GM12891 (cell line): ENCODE measurements around the gene RLN1. TPM values are rescaled to one million over a fixed set of nuclear protein-coding genes. Genes with fewer than 3 reads are reported as not detected.
"Not testable (repeated sequence)": the region's sequence is repeated elsewhere in the genome, so short reads cannot be mapped to it uniquely, and the experiment has no call there.

ENCODE experiments used
- DNase-seq: peaks from one replicate; pipeline ENCODE4 v3.0.0; 2011; ENCODE audit warnings: low spot score; ENCODE audit not compliant: insufficient read length
- FAIRE-seq: peaks from 2 replicates; lab custom pipeline; 2011; peaks lifted over from hg19 to GRCh38; lab: Jason Lieb, UNC
- PAX5 ChIP-seq: IDR thresholded peaks from 2 replicates; pipeline ENCODE4 v1.6.1; 2011; ENCODE audit warnings: low read length, moderate library complexity, mild to moderate bottlenecking; ENCODE audit not compliant: insufficient read depth, severe bottlenecking
- POLR2A ChIP-seq: IDR thresholded peaks from 2 replicates; pipeline ENCODE4 v1.6.1; 2011; ENCODE audit warnings: low read depth, low read length, control low read depth
- POLR2AphosphoS5 ChIP-seq: IDR thresholded peaks from 2 replicates; pipeline ENCODE4 v1.6.1; 2011; ENCODE audit warnings: low read depth, low read length, control low read depth
- POU2F2 ChIP-seq: IDR thresholded peaks from 2 replicates; pipeline ENCODE4 v1.6.1; 2011; ENCODE audit warnings: low read depth, mild to moderate bottlenecking, control low read depth, low read length, moderate library complexity
- SPI1 ChIP-seq: IDR thresholded peaks from 2 replicates; pipeline ENCODE4 v1.6.1; 2011; ENCODE audit warnings: low read depth, low read length, control low read depth
- TAF1 ChIP-seq: IDR thresholded peaks from 2 replicates; pipeline ENCODE4 v1.6.1; 2011; ENCODE audit warnings: low read depth, low read length, control low read depth
- polyA plus RNA-seq: library from polyadenylated mRNA; unstranded; fragments of >200 nt; gene quantifications from one replicate; pipeline ENCODE4 v1.2.1, GENCODE V29; 2012; ENCODE audit warnings: low read depth, missing spikeins, inconsistent platforms; ENCODE audit not compliant: missing spikeins

RLN1 gene
- polyA plus RNA-seq: 0.55 TPM

GRCh38 chr9:5338992-5339981 lies at the start of gene RLN1:
Gene RLN1 (minus strand): TSS chr9:5339876. CDS start chr9:5339746, 130 bp downstream.
- DNase-seq: not testable (repeated sequence)
- peak; percentile 100 for FAIRE-seq

GRCh38 chr9:5389109-5389732 lies 49.5 kb upstream of the RLN1 start:
- FAIRE-seq: peak; percentile 85
- TF ChIP-seq POLR2A: no peak
- no peak for TF ChIP-seq PAX5
- TF ChIP-seq TAF1: no peak
- TF ChIP-seq POLR2AphosphoS5: no peak
- TF ChIP-seq SPI1: no peak
- TF ChIP-seq POU2F2: no peak

GRCh38 chr9:5388026-5388819 lies 48.5 kb upstream of the RLN1 start:
- DNase-seq (no peak), FAIRE-seq (no peak)
- no peak for TF ChIP-seq POLR2AphosphoS5
- TF ChIP-seq SPI1: 0 out of 2 replicates have a peak, but pooled peaks have one; percentile 12

More at GRCh38 chr9:5389109-5389732, 49.5 kb upstream of the RLN1 start:
- DNase-seq: no peak

GRCh38 chr9:5384436-5384835 lies 44.8 kb upstream of the RLN1 start:
- TF ChIP-seq PAX5: no peak
- TF ChIP-seq TAF1: no peak
- TF ChIP-seq POLR2AphosphoS5: no peak
- no peak for TF ChIP-seq POLR2A
- no peak for TF ChIP-seq SPI1
- TF ChIP-seq POU2F2: no peak
- DNase-seq (no peak), FAIRE-seq (no peak)

- no peak for DNase-seq
- peak; percentile 71 for FAIRE-seq
- no peak for TF ChIP-seq PAX5
- no peak for TF ChIP-seq SPI1
- no peak for TF ChIP-seq POLR2AphosphoS5
- peak; percentile 53 for TF ChIP-seq POU2F2
- TF ChIP-seq POLR2A: no peak
- no peak for TF ChIP-seq TAF1
These were observed 42.8 kb upstream of the RLN1 start for GRCh38 chr9:5382479-5382878.

- peak; percentile 38 for FAIRE-seq
- TF ChIP-seq POLR2A (no peak), POU2F2 (no peak), SPI1 (no peak), POLR2AphosphoS5 (no peak), TAF1 (no peak), PAX5 (no peak)
- DNase-seq: no peak
These were observed 36.3 kb upstream of the RLN1 start for GRCh38 chr9:5375790-5376477.

- DNase-seq (no peak), FAIRE-seq (no peak)
- TF ChIP-seq SPI1 (peak; percentile 32; the same call in 1 of the 2 replicates), PAX5 (no peak)
These were observed 35.4 kb upstream of the RLN1 start for GRCh38 chr9:5375091-5375490.

GRCh38 chr9:5364294-5365024 lies 24.8 kb upstream of the RLN1 start:
- TF ChIP-seq POU2F2: no peak
- TF ChIP-seq POLR2AphosphoS5: no peak
- TF ChIP-seq SPI1: no peak
- no peak for TF ChIP-seq POLR2A
- no peak for TF ChIP-seq PAX5
- no peak for TF ChIP-seq TAF1
- DNase-seq: no peak
- peak; percentile 80 for FAIRE-seq
